ENCODE results near the gene HOMER1. TPM values are rescaled to one million over a fixed set of nuclear protein-coding genes. Genes with fewer than 3 reads are reported as not detected.

The HOMER1 gene
- total and polyA plus RNA-seq, 9 of the 15 experiments (the other 6 are each of a cell fraction or from before 2014, with no cell fraction given), result 6.3 to 39.9 (median 9.9) TPM

DNA sequence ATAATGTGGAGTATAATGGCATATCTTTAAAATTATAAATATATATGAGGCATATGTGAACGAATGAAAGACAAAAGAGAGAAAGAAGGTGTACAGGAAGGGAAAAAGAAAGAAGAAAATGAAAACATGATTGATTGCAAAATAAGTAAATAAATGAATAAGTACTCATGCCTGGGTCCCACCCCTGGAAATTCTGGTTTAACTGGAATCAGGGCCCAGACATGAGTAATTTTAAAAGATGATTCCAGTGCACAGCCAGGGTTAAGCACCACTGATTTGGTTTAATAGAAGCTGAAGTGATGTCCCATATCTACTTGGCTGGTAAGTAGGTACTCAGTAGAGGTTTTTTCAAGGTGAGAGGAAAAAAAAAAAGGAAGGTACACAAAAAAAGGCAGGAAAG lies 34.0 kb upstream of the HOMER1 start:
- DNase-seq (ENCODE audit: extremely low read depth in 1 of 4, low spot score in 3 of 4), result no peak
- Histone ChIP-seq H3K79me2 (ENCODE audit: control insufficient read depth, insufficient read depth, low read length) (no peaks in the 10 kb centered on the region), H3K4me3 (no peak overlapping the region), H3K27ac (ENCODE audit: extremely low read depth, low read depth, low read length) (no peak overlapping the region), H3K9me3 (replicated peaks; ENCODE audit: control insufficient read depth, insufficient read depth, low read depth, low read length) (no peaks in the 10 kb centered on the region), H3K9ac (ENCODE audit: insufficient read depth in 1 of 2, low read depth in 2 of 2, low read length in 2 of 2) (no peak overlapping the region), H3K4me1 (replicated peaks in 1 of 2; ENCODE audit: control insufficient read depth in 2 of 2, insufficient read depth in 2 of 2, low read length in 2 of 2) (peaks cover 0 to 12% of the 10 kb centered on the region in 2 experiments; a peak in 3 of 5 replicates), H3K9me1 (ENCODE audit: control insufficient read depth, insufficient read depth, low read length) (no peaks in the 10 kb centered on the region), H3K36me3 (ENCODE audit: control insufficient read depth, insufficient read depth, low read length) (no peaks in the 10 kb centered on the region), H2AFZ (ENCODE audit: low read depth, low read length) (no peak overlapping the region), H3K4me2 (ENCODE audit: insufficient read depth, low read length) (no peak overlapping the region), H4K20me1 (replicated peaks; ENCODE audit: control insufficient read depth, insufficient read depth, low read length) (no peaks in the 10 kb centered on the region), H3K27me3 (ENCODE audit: control insufficient read depth in 2 of 2, insufficient read depth in 2 of 2, low read length in 2 of 2) (no peaks in the 10 kb centered on the region)
- in situ Hi-C loops (cut with MboI), result no loop called here
- ChIA-PET POLR2A (no interaction called here), CTCF (ENCODE audit: low intra/inter-chr PET ratio) (no interaction called here)
- no TSS peak for BruUV-seq (replicated peaks)
- no peak for ATAC-seq
- WGBS (ENCODE audit: insufficient coverage, low coverage, missing lambda C conversion rate), result 57% methylated on average over 1 of the region's 1 CpG
- intact Hi-C loops (cut with micrococcal nuclease), result no loop called here
- FAIRE-seq, result no peak
- TF ChIP-seq YY1 (IDR thresholded peaks at IDR 0.05; ENCODE audit: borderline replicate concordance in 1 of 3, control insufficient read depth in 1 of 3, extremely low read depth in 1 of 3, insufficient read depth in 3 of 3, insufficient read length in 1 of 3, insufficient replicate concordance in 2 of 3, low read depth in 1 of 3, low read length in 2 of 3) (no peak), ZNF175 (CRISPR knock-in tag; IDR thresholded peaks at IDR 0.05; ENCODE audit: low read depth) (no peak), MAFF (IDR thresholded peaks at IDR 0.05; ENCODE audit: low read length) (no peak), CREB3L1 (IDR thresholded peaks at IDR 0.05; ENCODE audit: borderline replicate concordance, low read depth) (no peak), ZNF324 (CRISPR knock-in tag; IDR thresholded peaks at IDR 0.05) (no peak), BRF2 (IDR thresholded peaks at IDR 0.05; ENCODE audit: borderline replicate concordance, insufficient read depth, insufficient read length) (no peak), ZNF311 (CRISPR knock-in tag; IDR thresholded peaks at IDR 0.05) (no peak), KLF16 (IDR thresholded peaks at IDR 0.05) (no peak), ZNF57 (CRISPR knock-in tag; IDR thresholded peaks at IDR 0.05) (no peak), TBL1XR1 (IDR thresholded peaks at IDR 0.05; ENCODE audit: low read length in 2 of 2) (no peak)
- TF ChIP-seq, protein P1, sequence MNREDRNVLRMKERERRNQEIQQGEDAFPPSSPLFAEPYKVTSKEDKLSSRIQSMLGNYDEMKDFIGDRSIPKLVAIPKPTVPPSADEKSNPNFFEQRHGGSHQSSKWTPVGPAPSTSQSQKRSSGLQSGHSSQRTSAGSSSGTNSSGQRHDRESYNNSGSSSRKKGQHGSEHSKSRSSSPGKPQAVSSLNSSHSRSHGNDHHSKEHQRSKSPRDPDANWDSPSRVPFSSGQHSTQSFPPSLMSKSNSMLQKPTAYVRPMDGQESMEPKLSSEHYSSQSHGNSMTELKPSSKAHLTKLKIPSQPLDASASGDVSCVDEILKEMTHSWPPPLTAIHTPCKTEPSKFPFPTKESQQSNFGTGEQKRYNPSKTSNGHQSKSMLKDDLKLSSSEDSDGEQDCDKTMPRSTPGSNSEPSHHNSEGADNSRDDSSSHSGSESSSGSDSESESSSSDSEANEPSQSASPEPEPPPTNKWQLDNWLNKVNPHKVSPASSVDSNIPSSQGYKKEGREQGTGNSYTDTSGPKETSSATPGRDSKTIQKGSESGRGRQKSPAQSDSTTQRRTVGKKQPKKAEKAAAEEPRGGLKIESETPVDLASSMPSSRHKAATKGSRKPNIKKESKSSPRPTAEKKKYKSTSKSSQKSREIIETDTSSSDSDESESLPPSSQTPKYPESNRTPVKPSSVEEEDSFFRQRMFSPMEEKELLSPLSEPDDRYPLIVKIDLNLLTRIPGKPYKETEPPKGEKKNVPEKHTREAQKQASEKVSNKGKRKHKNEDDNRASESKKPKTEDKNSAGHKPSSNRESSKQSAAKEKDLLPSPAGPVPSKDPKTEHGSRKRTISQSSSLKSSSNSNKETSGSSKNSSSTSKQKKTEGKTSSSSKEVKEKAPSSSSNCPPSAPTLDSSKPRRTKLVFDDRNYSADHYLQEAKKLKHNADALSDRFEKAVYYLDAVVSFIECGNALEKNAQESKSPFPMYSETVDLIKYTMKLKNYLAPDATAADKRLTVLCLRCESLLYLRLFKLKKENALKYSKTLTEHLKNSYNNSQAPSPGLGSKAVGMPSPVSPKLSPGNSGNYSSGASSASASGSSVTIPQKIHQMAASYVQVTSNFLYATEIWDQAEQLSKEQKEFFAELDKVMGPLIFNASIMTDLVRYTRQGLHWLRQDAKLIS (CRISPR knock-in tag; IDR thresholded peaks at IDR 0.05), result no peak
- TF ChIP-seq, protein P2, sequence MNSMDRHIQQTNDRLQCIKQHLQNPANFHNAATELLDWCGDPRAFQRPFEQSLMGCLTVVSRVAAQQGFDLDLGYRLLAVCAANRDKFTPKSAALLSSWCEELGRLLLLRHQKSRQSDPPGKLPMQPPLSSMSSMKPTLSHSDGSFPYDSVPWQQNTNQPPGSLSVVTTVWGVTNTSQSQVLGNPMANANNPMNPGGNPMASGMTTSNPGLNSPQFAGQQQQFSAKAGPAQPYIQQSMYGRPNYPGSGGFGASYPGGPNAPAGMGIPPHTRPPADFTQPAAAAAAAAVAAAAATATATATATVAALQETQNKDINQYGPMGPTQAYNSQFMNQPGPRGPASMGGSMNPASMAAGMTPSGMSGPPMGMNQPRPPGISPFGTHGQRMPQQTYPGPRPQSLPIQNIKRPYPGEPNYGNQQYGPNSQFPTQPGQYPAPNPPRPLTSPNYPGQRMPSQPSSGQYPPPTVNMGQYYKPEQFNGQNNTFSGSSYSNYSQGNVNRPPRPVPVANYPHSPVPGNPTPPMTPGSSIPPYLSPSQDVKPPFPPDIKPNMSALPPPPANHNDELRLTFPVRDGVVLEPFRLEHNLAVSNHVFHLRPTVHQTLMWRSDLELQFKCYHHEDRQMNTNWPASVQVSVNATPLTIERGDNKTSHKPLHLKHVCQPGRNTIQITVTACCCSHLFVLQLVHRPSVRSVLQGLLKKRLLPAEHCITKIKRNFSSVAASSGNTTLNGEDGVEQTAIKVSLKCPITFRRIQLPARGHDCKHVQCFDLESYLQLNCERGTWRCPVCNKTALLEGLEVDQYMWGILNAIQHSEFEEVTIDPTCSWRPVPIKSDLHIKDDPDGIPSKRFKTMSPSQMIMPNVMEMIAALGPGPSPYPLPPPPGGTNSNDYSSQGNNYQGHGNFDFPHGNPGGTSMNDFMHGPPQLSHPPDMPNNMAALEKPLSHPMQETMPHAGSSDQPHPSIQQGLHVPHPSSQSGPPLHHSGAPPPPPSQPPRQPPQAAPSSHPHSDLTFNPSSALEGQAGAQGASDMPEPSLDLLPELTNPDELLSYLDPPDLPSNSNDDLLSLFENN (IDR thresholded peaks at IDR 0.05; ENCODE audit: low read depth in 2 of 2, low read length in 2 of 2), result no peak
